Esophagus muscularis mucosa (tissue), 4 donors: ENCODE measurements around the gene EHD4. TPM values are rescaled to one million over a fixed set of nuclear protein-coding genes. Genes with fewer than 3 reads are reported as not detected.

Source experiments
- DNase-seq: peaks from one replicate; pipeline ENCODE4 v3.0.0-alpha.2; 2017; ENCODE audit errors: extremely low spot score
- H3K27ac ChIP-seq, 4 donors: fragments of 200-600 bp; sonication (generic); replicated peaks in 1 of 4; 1 replicate in 3 of 4; 2 replicates in 1 of 4; pipeline ENCODE4 v1.5.1; 2016 to 2019; ENCODE audit warnings: mild to moderate bottlenecking in 1 of 4
- H3K27me3 ChIP-seq, 4 donors: fragments of 200-600 bp; sonication (generic); one replicate each; pipeline versions ENCODE4 v1.5.1 to v1.6.0; 2016 to 2019
- H3K36me3 ChIP-seq, 4 donors: fragments of 200-600 bp; sonication (generic); one replicate each; pipeline ENCODE4 v1.5.1; 2016 to 2019
- H3K4me1 ChIP-seq, 4 donors: fragments of 200-600 bp; sonication (generic); one replicate each; pipeline ENCODE4 v1.5.1; 2016 to 2019
- H3K4me3 ChIP-seq, 4 donors: fragments of 200-600 bp; sonication (generic); 1 replicate in 2 of 4; 2 replicates in 2 of 4; pipeline ENCODE4 v1.5.1; 2016 to 2019; ENCODE audit warnings: mild to moderate bottlenecking in 4 of 4, moderate library complexity in 1 of 4
- H3K9me3 ChIP-seq, 4 donors: fragments of 200-600 bp; sonication (generic); 1 replicate in 3 of 4; 2 replicates in 1 of 4; pipeline ENCODE4 v1.5.1; 2016 to 2019
- CTCF ChIP-seq, 3 experiments: fragments of 200-600 bp in 2 of 3; fragments of 450-650 bp in 1 of 3; sonication (generic) in 2 of 3; IDR thresholded peaks; one replicate each; pipeline ENCODE4 v1.5.1; 2017 to 2019; ENCODE audit warnings: antibody characterized with exemption in 3 of 3, mild to moderate bottlenecking in 2 of 3, moderate library complexity in 1 of 3
- EP300 ChIP-seq: sonication (generic); formaldehyde crosslinking; IDR thresholded peaks from one replicate; pipeline ENCODE4 v1.6.1; 2017; ENCODE audit warnings: antibody characterized with exemption
- POLR2A ChIP-seq: fragments of 450-650 bp; IDR thresholded peaks from one replicate; pipeline ENCODE4 v1.6.1; 2017; ENCODE audit warnings: antibody characterized with exemption, moderate library complexity, mild to moderate bottlenecking, low read depth
- POLR2AphosphoS5 ChIP-seq, 2 donors: sonication (generic); formaldehyde crosslinking; IDR thresholded peaks; one replicate each; pipeline ENCODE4 v1.6.1; 2017; ENCODE audit warnings: antibody characterized with exemption in 2 of 2
- WGBS: methylation state at CpG from one replicate; pipeline ENCODE4 v1.1.5; 2018; 5-methylcytosine and 5-hydroxymethylcytosine counted together
- intact Hi-C: fragments of 100-400 bp; cut with DNase I; formaldehyde crosslinking; loops from one replicate; pipeline ENCODE4 v1.15.1; 2023
- total RNA-seq, 4 donors: library from RNA; depleted of rRNA; stranded (reverse); fragments of >200 nt; gene quantifications; one replicate each; pipeline versions ENCODE4 v1.1.0 to v1.2.1, GENCODE V29; 2016

The EHD4 gene
- total RNA-seq, 4 donors from 2014 or later: 10.0 to 24.7 (median 21.7) TPM

DNA sequence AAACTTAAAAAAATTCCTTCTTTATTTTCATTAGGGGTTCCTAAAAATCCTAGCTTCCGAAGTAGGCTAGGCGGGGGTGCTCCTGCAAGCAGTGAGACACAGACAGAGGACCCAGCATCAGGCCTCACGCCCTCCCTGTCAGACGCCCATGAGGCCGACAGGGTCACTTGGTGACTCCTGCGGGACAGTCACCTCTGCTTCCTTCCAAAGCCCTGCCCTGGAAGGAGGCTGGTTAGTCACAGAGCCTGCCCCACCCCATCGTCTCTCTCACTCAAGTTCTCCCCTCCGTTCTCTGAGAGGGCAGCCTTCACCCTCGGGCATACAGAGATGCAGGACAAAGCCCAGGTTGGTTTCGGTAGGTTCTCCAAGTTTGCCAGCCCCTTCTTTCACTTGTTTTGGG is 38.6 kb downstream of the EHD4 start:
- intact Hi-C loops: no loop called here
- Histone ChIP-seq H3K4me1 (peaks cover 74 to 92% (median 83%) of the 10 kb centered on the region in 4 donors), H3K36me3 (no peaks in the 10 kb centered on the region), H3K4me3 (no peak overlapping the region), H3K27me3 (no peaks in the 10 kb centered on the region), H3K9me3 (no peaks in the 10 kb centered on the region), H3K27ac (peak overlapping the region; percentile 4 to 75 (median 50))
- 57% methylated on average over 10 of the region's 10 CpGs for WGBS
- no peak for DNase-seq
- TF ChIP-seq POLR2A (no peak), POLR2AphosphoS5 (IDR thresholded peaks at IDR 0.05) (no peak), CTCF (IDR thresholded peaks at IDR 0.05) (no peak), EP300 (no peak)

DNA sequence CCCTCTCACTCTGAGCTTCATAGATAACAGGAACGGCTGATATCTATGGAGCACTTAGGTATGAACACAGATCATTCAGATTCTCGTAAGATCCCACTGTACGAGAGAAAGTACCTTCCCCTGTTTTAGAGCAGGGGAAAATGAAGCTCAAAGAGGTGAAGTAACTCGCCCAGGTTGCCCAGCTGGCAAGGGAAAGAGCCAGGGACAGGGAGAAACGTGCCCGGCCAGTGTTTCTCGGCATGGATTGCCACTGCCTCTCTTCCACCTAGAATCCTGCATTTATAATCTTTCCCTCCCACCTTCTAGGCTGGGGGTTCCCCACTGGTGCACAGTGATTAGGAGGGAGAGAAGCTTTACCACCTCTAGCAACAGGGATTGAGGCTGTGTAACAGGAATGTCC is 39.0 kb downstream of the EHD4 start:
- no peaks in the 10 kb centered on the region for H3K27me3 ChIP-seq
- H3K4me3 ChIP-seq: no peak overlapping the region
- TF ChIP-seq EP300 (no peak), POLR2A (no peak), POLR2AphosphoS5 (IDR thresholded peaks at IDR 0.05) (no peak), CTCF (IDR thresholded peaks at IDR 0.05) (no peak)
- WGBS: 93% methylated on average over 7 of the region's 7 CpGs
- H3K36me3 ChIP-seq: no peaks in the 10 kb centered on the region
- peak overlapping the region in 3 of 4 donors; percentile 47 to 75 (median 54) for H3K27ac ChIP-seq
- H3K4me1 ChIP-seq: peaks cover 78 to 95% (median 85%) of the 10 kb centered on the region in 4 donors
- H3K9me3 ChIP-seq: no peaks in the 10 kb centered on the region
- intact Hi-C loops: no loop called here
- no peak for DNase-seq

GRCh38 chr15:41932511-41933289 is 39.7 kb downstream of the EHD4 start:
- 85% methylated on average over 16 of the region's 16 CpGs for WGBS
- intact Hi-C loops: no loop called here
- Histone ChIP-seq H3K27ac (peak overlapping the region in 3 of 4 donors; percentile 47 to 75 (median 54)), H3K27me3 (no peaks in the 10 kb centered on the region), H3K9me3 (no peaks in the 10 kb centered on the region), H3K4me3 (no peak overlapping the region), H3K36me3 (no peaks in the 10 kb centered on the region), H3K4me1 (peaks cover 81 to 94% (median 86%) of the 10 kb centered on the region in 4 donors)
- no peak for DNase-seq
- TF ChIP-seq POLR2AphosphoS5 (IDR thresholded peaks at IDR 0.05) (no peak), EP300 (no peak), CTCF (IDR thresholded peaks at IDR 0.05) (no peak), POLR2A (no peak)

DNA sequence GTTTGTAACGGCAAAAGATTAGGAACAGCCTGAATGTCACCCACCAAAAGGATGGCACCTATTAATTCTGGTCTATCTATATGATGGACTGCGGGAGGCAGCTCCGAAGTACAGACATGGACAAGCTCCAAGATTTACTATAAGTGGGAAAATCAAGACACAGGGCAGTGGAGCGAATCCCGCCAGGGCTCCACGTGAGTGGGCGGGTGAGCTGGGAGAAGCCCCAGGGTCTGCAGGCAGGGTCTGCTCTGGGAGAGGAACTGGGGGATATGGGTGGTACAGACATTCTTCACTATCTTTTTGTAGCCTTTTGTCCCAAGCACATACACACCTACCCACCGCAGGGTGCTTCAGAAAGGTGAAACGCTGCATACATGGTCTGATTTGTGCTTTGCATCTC is 40.3 kb downstream of the EHD4 start:
- H3K9me3 ChIP-seq: no peaks in the 10 kb centered on the region
- H3K4me3 ChIP-seq: no peak overlapping the region
- no peak for DNase-seq
- WGBS: 92% methylated on average over 9 of the region's 9 CpGs
- H3K4me1 ChIP-seq: peaks cover 79 to 94% (median 86%) of the 10 kb centered on the region in 4 donors
- intact Hi-C loops: no loop called here
- TF ChIP-seq CTCF (IDR thresholded peaks at IDR 0.05) (no peak), EP300 (no peak), POLR2AphosphoS5 (IDR thresholded peaks at IDR 0.05) (no peak), POLR2A (no peak)
- peak overlapping the region in 1 of 4 donors; percentile 75 for H3K27ac ChIP-seq
- H3K36me3 ChIP-seq: no peaks in the 10 kb centered on the region
- H3K27me3 ChIP-seq: no peaks in the 10 kb centered on the region
